H1 (cell line): ENCODE data around the gene ACCSL. TPM values are rescaled to one million over a fixed set of nuclear protein-coding genes. Genes with fewer than 3 reads are reported as not detected.

Source experiments
- CTCF ChIA-PET: fragments of 300-600 bp; sonication (Branson Sonifier 250); formaldehyde crosslinking; loops from one replicate; lab custom pipeline; 2021; ENCODE audit not compliant: partially characterized antibody; lab: Charles Lee
- POLR2A ChIA-PET: fragments of 300-600 bp; sonication (Branson Sonifier 250); formaldehyde crosslinking; loops from one replicate; lab custom pipeline; 2021; ENCODE audit warnings: inconsistent platforms; ENCODE audit not compliant: partially characterized antibody; lab: Charles Lee
- DNase-seq, 2 experiments: peaks; one replicate each; pipeline versions ENCODE4 v3.0.0 to v3.0.0-alpha.2; 2010 to 2022; ENCODE audit warnings: low spot score in 2 of 2, low read depth in 1 of 2, mixed read lengths in 1 of 2
- FAIRE-seq: peaks from 2 replicates; lab custom pipeline; 2011; peaks lifted over from hg19 to GRCh38; lab: Jason Lieb, UNC
- H2AFZ ChIP-seq: 2 replicates; pipeline ENCODE4 v1.8.1; 2012; ENCODE audit warnings: low read length, inconsistent platforms
- H2AK5ac ChIP-seq: 2 replicates; pipeline ENCODE4 v1.6.1; 2013; ENCODE audit warnings: low read depth, low read length
- H2BK120ac ChIP-seq: replicated peaks from 2 replicates; pipeline ENCODE3; 2013; ENCODE audit warnings: low read depth, low read length, inconsistent platforms
- H2BK12ac ChIP-seq: 2 replicates; pipeline ENCODE4 v1.6.1; 2013; ENCODE audit warnings: low read depth, low read length
- H2BK15ac ChIP-seq: 2 replicates; pipeline ENCODE4 v1.6.1; 2013; ENCODE audit warnings: low read length
- H2BK20ac ChIP-seq: 2 replicates; pipeline ENCODE4 v1.6.1; 2013; ENCODE audit warnings: low read length
- H2BK5ac ChIP-seq: 2 replicates; pipeline ENCODE4 v1.6.1; 2013; ENCODE audit warnings: low read depth, low read length
- H3K14ac ChIP-seq: 2 replicates; pipeline ENCODE4 v1.6.1; 2013; ENCODE audit warnings: inconsistent platforms; ENCODE audit not compliant: insufficient read length
- H3K18ac ChIP-seq: 2 replicates; pipeline ENCODE4 v1.6.1; 2013; ENCODE audit warnings: low read length; ENCODE audit errors: extremely low read depth
- H3K23ac ChIP-seq: 2 replicates; pipeline ENCODE4 v1.6.1; 2013; ENCODE audit warnings: inconsistent platforms; ENCODE audit not compliant: insufficient read length
- H3K23me2 ChIP-seq: 2 replicates; pipeline ENCODE4 v1.6.1; 2013; ENCODE audit warnings: low read depth, low read length
- H3K27ac ChIP-seq: 2 replicates; pipeline ENCODE4 v1.6.1; 2011; ENCODE audit warnings: low read depth, low read length, inconsistent platforms
- H3K27me3 ChIP-seq, 4 experiments: replicated peaks in 1 of 4; 1 replicate in 1 of 4; 2 replicates in 3 of 4; pipeline versions ENCODE4 v1.6.1 to v1.8.1; 2011 to 2013; ENCODE audit warnings: low read length in 3 of 4, mild to moderate bottlenecking in 3 of 4, inconsistent platforms in 2 of 4, mixed read lengths in 2 of 4, moderate library complexity in 1 of 4; ENCODE audit not compliant: control insufficient read depth in 3 of 4, insufficient read depth in 3 of 4; ENCODE audit errors: extremely low read depth in 1 of 4
- H3K36me3 ChIP-seq, 4 experiments: 2 replicates each; pipeline versions ENCODE4 v1.6.1 to v1.8.1; 2011 to 2013; ENCODE audit warnings: mild to moderate bottlenecking in 4 of 4, low read length in 3 of 4, moderate library complexity in 2 of 4, control low read depth in 1 of 4, inconsistent platforms in 1 of 4; ENCODE audit not compliant: insufficient read depth in 4 of 4, control insufficient read depth in 2 of 4
- H3K4ac ChIP-seq: replicated peaks from 2 replicates; pipeline ENCODE3; 2013; ENCODE audit warnings: low read length, low read depth, mixed read lengths, inconsistent platforms; ENCODE audit not compliant: insufficient read length
- H3K4me1 ChIP-seq, 4 experiments: replicated peaks in 1 of 4; 1 replicate in 1 of 4; 2 replicates in 3 of 4; pipeline versions ENCODE4 v1.6.1 to v1.8.1; 2011 to 2013; ENCODE audit warnings: low read length in 3 of 4, inconsistent platforms in 2 of 4, mixed read lengths in 1 of 4; ENCODE audit not compliant: insufficient read depth in 4 of 4, control insufficient read depth in 3 of 4
- H3K4me2 ChIP-seq, 2 experiments: 2 replicates each; pipeline versions ENCODE4 v1.6.1 to v1.8.1; 2011 to 2013; ENCODE audit warnings: low read depth in 2 of 2, low read length in 2 of 2, control low read depth in 1 of 2, inconsistent platforms in 1 of 2, mild to moderate bottlenecking in 1 of 2; ENCODE audit not compliant: insufficient read depth in 1 of 2
- H3K4me3 ChIP-seq, 4 experiments: fragments of 200-600, 300-600 bp in 1 of 4; sonication (generic), shearing (Covaris generic), sonication (Bioruptor Twin) in 1 of 4; 2 replicates each; pipeline versions ENCODE4 v1.5.1 to v1.8.1; 2011 to 2016; ENCODE audit warnings: low read length in 4 of 4, low read depth in 3 of 4, control low read depth in 2 of 4, inconsistent platforms in 2 of 4, mild to moderate bottlenecking in 2 of 4, mixed read lengths in 1 of 4, moderate library complexity in 1 of 4; ENCODE audit not compliant: insufficient read depth in 2 of 4; ENCODE audit errors: extremely low read depth in 1 of 4
- H3K56ac ChIP-seq: replicated peaks from 2 replicates; pipeline ENCODE3; 2013; ENCODE audit warnings: low read depth, mild to moderate bottlenecking, mixed read lengths, low read length, inconsistent platforms; ENCODE audit not compliant: insufficient read length
- H3K79me1 ChIP-seq: 2 replicates; pipeline ENCODE4 v1.6.1; 2013; ENCODE audit warnings: low read depth, low read length, control low read depth
- H3K79me2 ChIP-seq, 2 experiments: 2 replicates each; pipeline versions ENCODE4 v1.6.1 to v1.8.1; 2012 to 2013; ENCODE audit warnings: low read length in 2 of 2, mild to moderate bottlenecking in 2 of 2, inconsistent platforms in 1 of 2; ENCODE audit not compliant: insufficient read depth in 2 of 2, control insufficient read depth in 1 of 2
- H3K9ac ChIP-seq, 4 experiments: replicated peaks in 1 of 4; 1 replicate in 1 of 4; 2 replicates in 3 of 4; pipeline versions ENCODE4 v1.6.1 to v1.8.1; 2011 to 2013; ENCODE audit warnings: low read depth in 3 of 4, low read length in 3 of 4, control low read depth in 2 of 4, mild to moderate bottlenecking in 2 of 4, moderate library complexity in 2 of 4, inconsistent platforms in 1 of 4; ENCODE audit errors: extremely low read depth in 1 of 4
- H3K9me3 ChIP-seq, 2 experiments: 2 replicates each; pipeline versions ENCODE4 v1.6.1 to v1.8.1; 2012 to 2013; ENCODE audit warnings: mild to moderate bottlenecking in 2 of 2, moderate library complexity in 2 of 2, control low read depth in 1 of 2, inconsistent platforms in 1 of 2, low read depth in 1 of 2, low read length in 1 of 2, mixed read lengths in 1 of 2; ENCODE audit not compliant: insufficient read depth in 2 of 2
- H4K20me1 ChIP-seq, 2 experiments: replicated peaks in 1 of 2; 2 replicates each; pipeline versions ENCODE3 to v1.8.1; 2011 to 2013; ENCODE audit warnings: inconsistent platforms in 2 of 2, low read length in 2 of 2, mild to moderate bottlenecking in 1 of 2; ENCODE audit not compliant: insufficient read depth in 2 of 2, control insufficient read depth in 1 of 2
- H4K5ac ChIP-seq: 2 replicates; pipeline ENCODE4 v1.6.1; 2013; ENCODE audit warnings: low read length, low read depth, mixed read lengths, inconsistent platforms; ENCODE audit not compliant: insufficient read length
- H4K8ac ChIP-seq: 2 replicates; pipeline ENCODE4 v1.8.0; 2013; ENCODE audit warnings: mild to moderate bottlenecking, moderate library complexity, low read length, inconsistent platforms; ENCODE audit not compliant: insufficient read depth; ENCODE audit errors: extremely low read depth
- H4K91ac ChIP-seq: replicated peaks from 2 replicates; pipeline ENCODE3; 2013; ENCODE audit warnings: low read length, mixed read lengths, inconsistent platforms; ENCODE audit not compliant: insufficient read length
- BRCA1 ChIP-seq: IDR thresholded peaks from 2 replicates; pipeline ENCODE4 v1.6.1; 2012; ENCODE audit warnings: low read depth, low read length, improper control_type of control experiment
- CBX8 ChIP-seq: fragments of 300-800, 300-1000 bp; sonication (generic); IDR thresholded peaks from 2 replicates; pipeline ENCODE4 v1.7.1; 2016; ENCODE audit warnings: low read depth, low read length, borderline replicate concordance
- CEBPB ChIP-seq: IDR thresholded peaks from 2 replicates; pipeline ENCODE4 v1.6.1; 2012; ENCODE audit warnings: low read depth, low read length
- FOSL1 ChIP-seq: IDR thresholded peaks from 2 replicates; pipeline ENCODE4 v1.6.1; 2011; ENCODE audit warnings: mild to moderate bottlenecking, low read depth, low read length, moderate library complexity; ENCODE audit not compliant: insufficient read depth
- HDAC2 ChIP-seq, 2 experiments: fragments of 300-600 bp in 1 of 2; sonication (generic) in 1 of 2; IDR thresholded peaks; 2 replicates each; pipeline ENCODE4 v1.6.1; 2011 to 2012; ENCODE audit warnings: low read depth in 2 of 2, low read length in 2 of 2, mild to moderate bottlenecking in 2 of 2, moderate library complexity in 2 of 2, borderline replicate concordance in 1 of 2, inconsistent platforms in 1 of 2
- JUN ChIP-seq: IDR thresholded peaks from 2 replicates; pipeline ENCODE4 v1.6.1; 2011; ENCODE audit warnings: low read depth, mild to moderate bottlenecking, improper control_type of control experiment, low read length
- KDM4A ChIP-seq: IDR thresholded peaks from one replicate; pipeline ENCODE4 v1.7.1; 2012; ENCODE audit warnings: low read depth, mild to moderate bottlenecking, moderate library complexity, low read length, inconsistent platforms; ENCODE audit not compliant: severe bottlenecking
- NRF1 ChIP-seq: IDR thresholded peaks from 2 replicates; pipeline ENCODE4 v1.6.1; 2011; ENCODE audit warnings: mild to moderate bottlenecking, low read depth, low read length, improper control_type of control experiment
- RNF2 ChIP-seq: fragments of 200-900, 300-1000 bp; sonication (generic); IDR thresholded peaks from 2 replicates; pipeline ENCODE4 v1.7.1; 2016; ENCODE audit warnings: borderline replicate concordance, low read depth, mild to moderate bottlenecking, antibody characterized with exemption, low read length; ENCODE audit not compliant: poor library complexity, severe bottlenecking; ENCODE audit errors: missing control alignments
- SAP30 ChIP-seq: fragments of 300-600 bp; sonication (generic); IDR thresholded peaks from 2 replicates; pipeline ENCODE4 v1.7.1; 2012; ENCODE audit warnings: low read length, moderate library complexity, mild to moderate bottlenecking, inconsistent platforms; ENCODE audit not compliant: insufficient read depth, insufficient replicate concordance
- YY1 ChIP-seq: IDR thresholded peaks from 2 replicates; pipeline ENCODE4 v1.6.1; 2011; ENCODE audit warnings: low read depth, mild to moderate bottlenecking, low read length
- WGBS, 2 experiments: shearing (Covaris generic) in 1 of 2; methylation state at CpG; one replicate each; pipeline versions ENCODE4 v1.1.6 to v1.1.7; 2013 to 2015; ENCODE audit warnings: low lambda C conversion rate in 2 of 2, mixed read lengths in 2 of 2, inconsistent platforms in 1 of 2, low coverage in 1 of 2, missing lambda C conversion rate in 1 of 2; ENCODE audit not compliant: insufficient replicate concordance in 2 of 2, insufficient coverage in 1 of 2, insufficient read length in 1 of 2; ENCODE audit errors: extremely low coverage in 1 of 2, missing lambda C conversion rate in 1 of 2; 5-methylcytosine and 5-hydroxymethylcytosine counted together
- polyA plus RNA-seq, 7 experiments: library from polyadenylated mRNA; depleted of rRNA in 3 of 7; stranded (reverse) in 5 of 7; unstranded in 2 of 7; fragments of >200 nt in 5 of 7; fragments of 200-250 nt in 2 of 7; gene quantifications; 1 replicate in 5 of 7; 2 replicates in 1 of 7; 4 replicates in 1 of 7; pipeline versions ENCODE4 v1.2.1 to v1.2.3, GENCODE V29; 2011 to 2013; ENCODE audit warnings: missing spikeins in 2 of 7, mixed read lengths in 2 of 7
- total RNA-seq: library from RNA; stranded (reverse); fragmentation: NEBNext Ultra II Directional; extraction: Animal tissue kit (Norgen Biotek cat#: 25700); gene quantifications from 2 replicates; pipeline ENCODE4 v1.2.1, GENCODE V29; 2021
- TF ChIP-seq, protein P1 (sequence below): IDR thresholded peaks from 2 replicates; pipeline ENCODE4 v1.6.1; 2012; ENCODE audit warnings: low read length, inconsistent platforms

ACCSL gene
- total and polyA plus RNA-seq, 2 of the 8 experiments (the other 6 are each of a cell fraction or from before 2014, with no cell fraction given) = not detected

DNA sequence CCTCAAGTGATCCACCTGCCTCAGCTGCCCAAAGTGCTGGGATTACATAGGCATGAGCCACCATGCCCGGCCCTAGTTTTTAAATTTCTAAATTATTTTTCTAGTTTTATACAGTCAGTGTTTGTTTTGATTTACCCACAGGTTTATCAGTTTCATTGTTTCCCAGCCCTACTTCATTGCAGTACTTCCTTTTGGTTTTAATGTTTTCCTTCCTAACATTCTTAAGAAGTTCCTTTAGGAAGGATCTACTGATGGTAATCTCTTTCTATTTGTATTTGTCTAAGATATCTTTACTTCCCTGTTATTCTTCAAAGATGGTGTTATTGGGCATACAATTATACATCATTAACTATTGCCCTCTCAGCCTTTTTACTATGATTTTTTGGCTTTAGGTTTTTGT lies 42.8 kb downstream of the ACCSL start:
- Histone ChIP-seq H3K23me2 (no peaks in the 10 kb centered on the region), H4K8ac (no peak overlapping the region), H3K4me3 (no peak overlapping the region), H3K36me3 (no peaks in the 10 kb centered on the region), H3K27ac (no peak overlapping the region), H4K91ac (no peak overlapping the region), H2BK5ac (no peak overlapping the region), H2BK12ac (no peak overlapping the region), H3K9ac (no peak overlapping the region), H3K9me3 (peaks cover 2 to 4% of the 10 kb centered on the region in 2 experiments; a peak in 2 of 4 replicates), H3K79me1 (no peaks in the 10 kb centered on the region), H2AK5ac (no peak overlapping the region), H3K4me2 (no peak overlapping the region), H2AFZ (no peak overlapping the region), H3K23ac (no peak overlapping the region), H3K18ac (no peak overlapping the region), H3K4ac (no peak overlapping the region), H4K20me1 (no peaks in the 10 kb centered on the region), H2BK120ac (no peak overlapping the region), H4K5ac (no peak overlapping the region), H2BK15ac (no peak overlapping the region), H3K14ac (no peak overlapping the region), H3K79me2 (no peaks in the 10 kb centered on the region), H3K4me1 (no peaks in the 10 kb centered on the region), H3K27me3 (no peaks in the 10 kb centered on the region), H3K56ac (no peak overlapping the region), H2BK20ac (no peak overlapping the region)
- 95% methylated on average over 1 of the region's 1 CpG; no CpG with 5 or more reads in 1 of the 2 experiments for WGBS, 2 experiments
- POLR2A ChIA-PET = no interaction called here
- CTCF ChIA-PET = interaction anchor here (0.7 kb wide), 1 partner anchor 103 kb away, joined by 3 read pairs; no protein-coding TSS in a partner anchor
- no peak for DNase-seq
- FAIRE-seq = no peak
- TF ChIP-seq KDM4A (no peak), CBX8 (no peak), CEBPB (no peak), FOSL1 (no peak), SAP30 (no peak), BRCA1 (no peak), NRF1 (no peak), HDAC2 (IDR thresholded peaks at IDR 0.05; ENCODE audit: borderline replicate concordance in 1 of 2, low read depth in 2 of 2, low read length in 2 of 2) (no peak), JUN (no peak), RNF2 (no peak), YY1 (no peak)
- TF ChIP-seq, protein P1, sequence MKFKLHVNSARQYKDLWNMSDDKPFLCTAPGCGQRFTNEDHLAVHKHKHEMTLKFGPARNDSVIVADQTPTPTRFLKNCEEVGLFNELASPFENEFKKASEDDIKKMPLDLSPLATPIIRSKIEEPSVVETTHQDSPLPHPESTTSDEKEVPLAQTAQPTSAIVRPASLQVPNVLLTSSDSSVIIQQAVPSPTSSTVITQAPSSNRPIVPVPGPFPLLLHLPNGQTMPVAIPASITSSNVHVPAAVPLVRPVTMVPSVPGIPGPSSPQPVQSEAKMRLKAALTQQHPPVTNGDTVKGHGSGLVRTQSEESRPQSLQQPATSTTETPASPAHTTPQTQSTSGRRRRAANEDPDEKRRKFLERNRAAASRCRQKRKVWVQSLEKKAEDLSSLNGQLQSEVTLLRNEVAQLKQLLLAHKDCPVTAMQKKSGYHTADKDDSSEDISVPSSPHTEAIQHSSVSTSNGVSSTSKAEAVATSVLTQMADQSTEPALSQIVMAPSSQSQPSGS = no peak
